DMS 273 (cell line): ENCODE results near the gene CHCHD3.

ENCODE experiments used
- DNase-seq: peaks from one replicate; lab custom pipeline; 2025; ENCODE audit not compliant: unreplicated experiment; lab: John Stamatoyannopoulos, UW

CHCHD3 gene

GRCh38 chr7:132782777-132783640 lies 298.9 kb downstream of the CHCHD3 start:
- DNase-seq: no peak

GRCh38 chr7:132780822-132781221 lies 301.1 kb downstream of the CHCHD3 start:
- no peak for DNase-seq

GRCh38 chr7:132779164-132779563 lies 302.7 kb downstream of the CHCHD3 start:
- no peak for DNase-seq

- no peak for DNase-seq
Measured at GRCh38 chr7:132778761-132779160, 303.1 kb downstream of the CHCHD3 start.

GRCh38 chr7:132777956-132778355 lies 303.9 kb downstream of the CHCHD3 start:
- no peak for DNase-seq

GRCh38 chr7:132777414-132777813 lies 304.5 kb downstream of the CHCHD3 start:
- DNase-seq: no peak

- no peak for DNase-seq
Measured at GRCh38 chr7:132776048-132776620, 305.8 kb downstream of the CHCHD3 start.

- DNase-seq: no peak
Measured at GRCh38 chr7:132773527-132773956, 308.3 kb downstream of the CHCHD3 start.

- DNase-seq: no peak
Measured at GRCh38 chr7:132771301-132771730, 310.6 kb downstream of the CHCHD3 start.

GRCh38 chr7:132770055-132770454 lies 311.8 kb downstream of the CHCHD3 start:
- no peak for DNase-seq

GRCh38 chr7:132769280-132769679 lies 312.6 kb downstream of the CHCHD3 start:
- no peak for DNase-seq

GRCh38 chr7:132768099-132768498 lies 313.8 kb downstream of the CHCHD3 start:
- DNase-seq: no peak

GRCh38 chr7:132767378-132767777 lies 314.5 kb downstream of the CHCHD3 start:
- no peak for DNase-seq

GRCh38 chr7:132766660-132767059 lies 315.2 kb downstream of the CHCHD3 start:
- no peak for DNase-seq

- no peak for DNase-seq
Measured at GRCh38 chr7:132765861-132766260, 316.0 kb downstream of the CHCHD3 start.

- DNase-seq: no peak
Measured at GRCh38 chr7:132764762-132765161, 317.1 kb downstream of the CHCHD3 start.

GRCh38 chr7:132760866-132761265 lies 321.0 kb downstream of the CHCHD3 start:
- no peak for DNase-seq

- DNase-seq: no peak
Measured at GRCh38 chr7:132760244-132760623, 321.7 kb downstream of the CHCHD3 start.

- DNase-seq: no peak
Measured at GRCh38 chr7:132759482-132760243, 322.2 kb downstream of the CHCHD3 start.

- DNase-seq: no peak
Measured at GRCh38 chr7:132758986-132759385, 322.9 kb downstream of the CHCHD3 start.

- DNase-seq: peak; percentile 24
Measured at GRCh38 chr7:132757783-132758182, 324.1 kb downstream of the CHCHD3 start.
